Lower lobe of right lung (tissue), 2 donors: ENCODE data around the gene EPC2. TPM values are rescaled to one million over a fixed set of nuclear protein-coding genes. Genes with fewer than 3 reads are reported as not detected.

Experiments used
- ATAC-seq, 2 donors: fragments of 200-7000 bp; cut with Tn5 transposase; one replicate each; pipeline ENCODE4 v1.9.1; 2020 to 2022; ENCODE audit warnings: mild to moderate bottlenecking in 2 of 2, moderate library complexity in 2 of 2
- DNase-seq: peaks from one replicate; pipeline ENCODE4 v3.0.0-alpha.2; 2020
- H3K27ac ChIP-seq: fragments of 200-600 bp; one replicate; pipeline ENCODE4 v1.8.0; 2022
- H3K27me3 ChIP-seq: fragments of 200-600 bp; one replicate; pipeline ENCODE4 v1.8.0; 2022; ENCODE audit warnings: low read depth
- H3K36me3 ChIP-seq: fragments of 200-600 bp; one replicate; pipeline ENCODE4 v1.8.0; 2022; ENCODE audit warnings: mild to moderate bottlenecking
- H3K4me1 ChIP-seq: fragments of 200-600 bp; one replicate; pipeline ENCODE4 v1.8.0; 2022
- H3K4me3 ChIP-seq: fragments of 200-600 bp; one replicate; pipeline ENCODE4 v1.8.0; 2022; ENCODE audit warnings: mild to moderate bottlenecking
- H3K9me3 ChIP-seq: fragments of 200-600 bp; one replicate; pipeline ENCODE4 v1.8.0; 2022
- intact Hi-C: fragments of 100-400 bp; cut with DNase I; formaldehyde crosslinking; loops from one replicate; pipeline ENCODE4 v1.11.0; 2022
- total RNA-seq: library from RNA; stranded (reverse); fragmentation: NEBNext Ultra II Directional; extraction: Animal tissue kit (Norgen Biotek cat#: 25700); gene quantifications from one replicate; pipeline ENCODE4 v1.2.1, GENCODE V29; 2021
- TF ChIP-seq, protein P1 (sequence below): fragments of 200-600 bp; IDR thresholded peaks from one replicate; pipeline ENCODE4 v1.8.0; 2022; ENCODE audit warnings: antibody characterized with exemption, mild to moderate bottlenecking
- donor health status: DM: no; HTN: yes; CAD: no; lungs with severe emphysema.

EPC2 gene
- total RNA-seq, 1 donor from 2014 or later, result 36.8 TPM

DNA sequence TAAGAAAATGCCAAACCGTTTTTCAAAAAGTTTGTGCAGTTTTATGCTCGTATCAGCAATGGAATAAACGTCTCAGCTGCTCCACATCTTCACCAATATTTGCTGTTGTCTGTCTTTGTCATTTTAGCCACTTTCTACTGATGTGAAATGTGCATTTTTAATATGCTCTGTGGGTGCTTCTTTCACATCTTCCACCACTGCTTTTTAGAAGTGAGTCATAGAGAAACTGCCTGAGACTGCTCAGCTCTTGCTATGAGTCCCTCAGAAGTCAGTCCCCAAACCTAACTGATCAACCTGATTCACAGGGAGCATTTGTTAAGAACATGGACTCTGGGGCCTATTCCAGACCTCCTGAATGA lies 41.0 kb upstream of the EPC2 start:
- intact Hi-C loops, result no loop called here

DNA sequence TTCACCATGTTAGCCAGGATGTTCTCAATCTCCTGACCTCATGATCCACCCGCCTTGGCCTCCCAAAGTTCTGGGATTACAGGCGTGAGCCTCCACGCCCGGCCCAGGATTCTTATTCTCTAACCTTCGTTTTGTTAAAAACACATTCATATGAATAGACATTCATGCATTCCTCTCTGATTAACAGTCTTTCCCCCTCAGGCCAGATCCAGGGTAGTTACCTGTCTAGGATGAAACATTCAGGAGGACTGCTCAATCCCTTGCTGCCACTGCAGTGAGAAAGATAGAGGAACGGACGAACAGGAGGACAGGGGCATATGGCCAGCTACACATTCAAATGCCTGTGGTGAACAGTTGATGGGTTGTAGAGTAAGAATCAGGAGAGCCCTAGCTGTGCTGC lies 39.6 kb upstream of the EPC2 start:
- ATAC-seq (no peak), DNase-seq (no peak)
- H3K36me3 ChIP-seq, result no peaks in the 10 kb centered on the region
- intact Hi-C loops, result no loop called here
- H3K9me3 ChIP-seq, result peaks cover 11% of the 10 kb centered on the region
- H3K27me3 ChIP-seq, result no peaks in the 10 kb centered on the region
- TF ChIP-seq, protein P1, sequence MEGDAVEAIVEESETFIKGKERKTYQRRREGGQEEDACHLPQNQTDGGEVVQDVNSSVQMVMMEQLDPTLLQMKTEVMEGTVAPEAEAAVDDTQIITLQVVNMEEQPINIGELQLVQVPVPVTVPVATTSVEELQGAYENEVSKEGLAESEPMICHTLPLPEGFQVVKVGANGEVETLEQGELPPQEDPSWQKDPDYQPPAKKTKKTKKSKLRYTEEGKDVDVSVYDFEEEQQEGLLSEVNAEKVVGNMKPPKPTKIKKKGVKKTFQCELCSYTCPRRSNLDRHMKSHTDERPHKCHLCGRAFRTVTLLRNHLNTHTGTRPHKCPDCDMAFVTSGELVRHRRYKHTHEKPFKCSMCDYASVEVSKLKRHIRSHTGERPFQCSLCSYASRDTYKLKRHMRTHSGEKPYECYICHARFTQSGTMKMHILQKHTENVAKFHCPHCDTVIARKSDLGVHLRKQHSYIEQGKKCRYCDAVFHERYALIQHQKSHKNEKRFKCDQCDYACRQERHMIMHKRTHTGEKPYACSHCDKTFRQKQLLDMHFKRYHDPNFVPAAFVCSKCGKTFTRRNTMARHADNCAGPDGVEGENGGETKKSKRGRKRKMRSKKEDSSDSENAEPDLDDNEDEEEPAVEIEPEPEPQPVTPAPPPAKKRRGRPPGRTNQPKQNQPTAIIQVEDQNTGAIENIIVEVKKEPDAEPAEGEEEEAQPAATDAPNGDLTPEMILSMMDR, result no peak
- H3K27ac ChIP-seq, result no peak overlapping the region
- no peak overlapping the region for H3K4me3 ChIP-seq
- H3K4me1 ChIP-seq, result no peaks in the 10 kb centered on the region

More for the DNA sequence above, 41.0 kb upstream of the EPC2 start:
- TF ChIP-seq, protein P1, result no peak
- Histone ChIP-seq H3K4me1 (no peaks in the 10 kb centered on the region), H3K36me3 (no peaks in the 10 kb centered on the region), H3K9me3 (peaks cover 11% of the 10 kb centered on the region), H3K27me3 (no peaks in the 10 kb centered on the region), H3K4me3 (no peak overlapping the region), H3K27ac (no peak overlapping the region)
- DNase-seq (no peak), ATAC-seq (no peak)

DNA sequence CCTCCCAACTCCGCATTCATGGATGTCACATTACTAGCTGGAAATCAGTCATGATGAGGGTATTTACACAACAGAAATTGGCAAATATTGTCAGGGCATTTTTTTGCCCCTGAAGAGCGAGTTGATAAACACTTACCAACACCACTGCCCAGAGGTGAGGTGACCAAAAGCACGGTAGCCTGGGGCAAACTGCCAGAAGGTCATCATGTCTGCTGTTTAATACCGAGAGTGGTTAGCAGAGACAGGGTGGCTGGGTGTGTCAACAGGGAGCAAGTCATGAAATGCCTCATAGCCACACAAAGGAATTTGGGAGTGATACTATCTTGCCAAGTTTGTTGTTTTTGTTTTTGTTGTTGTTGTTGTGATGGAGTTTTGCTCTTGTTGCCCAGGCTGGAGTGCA lies 37.0 kb upstream of the EPC2 start:
- ATAC-seq (peak; percentile 70 to 71), DNase-seq (peak; percentile 62)
- Histone ChIP-seq H3K27ac (no peak overlapping the region), H3K36me3 (no peaks in the 10 kb centered on the region), H3K4me3 (no peak overlapping the region), H3K27me3 (no peaks in the 10 kb centered on the region), H3K9me3 (no peaks in the 10 kb centered on the region), H3K4me1 (no peaks in the 10 kb centered on the region)
- TF ChIP-seq, protein P1, result no peak
- intact Hi-C loops, result no loop called here

DNA sequence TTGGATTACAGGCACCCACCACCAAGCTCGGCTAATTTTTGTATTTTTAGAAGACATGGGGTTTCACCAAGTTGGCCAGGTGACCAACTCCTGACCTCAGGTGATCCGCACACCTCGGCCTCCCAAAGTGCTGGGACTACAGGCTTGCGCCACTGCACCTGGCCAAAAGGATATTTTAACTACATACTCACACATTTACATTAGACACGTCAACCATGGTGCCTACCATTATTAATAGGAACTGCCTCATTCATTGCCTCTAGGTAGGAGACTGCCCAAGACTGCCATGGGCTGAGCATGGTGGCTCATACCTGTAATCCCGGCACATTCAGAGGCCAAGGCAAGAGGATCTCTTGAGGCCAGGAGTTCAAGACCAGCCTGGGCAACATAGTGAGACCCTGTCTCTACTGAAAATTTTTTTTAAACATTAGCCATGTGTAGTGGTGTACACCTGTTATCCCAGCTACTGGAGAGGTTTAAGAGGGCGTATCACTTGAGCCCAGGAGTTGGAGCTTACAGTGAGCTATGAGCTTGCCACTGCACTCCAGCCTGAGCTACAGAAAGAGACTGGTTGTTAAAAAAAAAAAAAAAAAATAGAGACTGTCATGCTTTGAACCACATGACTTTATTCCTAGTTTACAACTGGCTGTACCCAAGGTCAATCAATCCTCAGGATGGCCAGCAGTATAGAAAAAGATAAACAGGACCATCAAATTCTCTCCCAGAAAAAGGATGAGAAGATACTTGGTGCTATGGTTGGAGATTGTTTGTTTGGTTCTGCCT lies 31.1 kb upstream of the EPC2 start:
- DNase-seq (no peak), ATAC-seq (no peak)
- intact Hi-C loops, result no loop called here
- Histone ChIP-seq H3K4me3 (no peak overlapping the region), H3K27me3 (no peaks in the 10 kb centered on the region), H3K4me1 (peaks cover 19% of the 10 kb centered on the region), H3K27ac (no peak overlapping the region), H3K9me3 (no peaks in the 10 kb centered on the region), H3K36me3 (no peaks in the 10 kb centered on the region)
- TF ChIP-seq, protein P1, result no peak

DNA sequence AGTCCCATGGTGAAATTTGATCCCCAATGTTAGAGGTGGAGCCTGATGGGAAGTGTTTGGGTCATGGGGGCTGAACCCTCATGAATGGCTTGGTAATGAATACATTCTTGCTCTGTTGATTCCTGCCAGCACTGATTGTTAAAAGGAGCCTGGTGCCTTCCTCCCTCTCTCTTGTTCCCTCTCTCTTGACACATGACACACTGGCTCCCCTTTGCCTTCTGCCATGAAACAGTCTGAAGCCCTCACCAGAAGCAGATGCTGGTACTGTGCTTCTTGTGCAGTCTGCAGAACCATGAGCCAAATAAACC lies 30.6 kb upstream of the EPC2 start:
- no peak for DNase-seq
- H3K27ac ChIP-seq, result peak overlapping the region; percentile 61
- no peaks in the 10 kb centered on the region for H3K36me3 ChIP-seq
- intact Hi-C loops, result no loop called here
- H3K4me1 ChIP-seq, result peaks cover 19% of the 10 kb centered on the region
- TF ChIP-seq, protein P1, result no peak
- no peaks in the 10 kb centered on the region for H3K27me3 ChIP-seq
- no peaks in the 10 kb centered on the region for H3K9me3 ChIP-seq
- no peak overlapping the region for H3K4me3 ChIP-seq
- peak in 1 of 2 donors; percentile 8 for ATAC-seq
